Neural cell (in vitro differentiated cells): Measurements from ENCODE around the gene DOK6. TPM values are rescaled to one million over a fixed set of nuclear protein-coding genes. Genes with fewer than 3 reads are reported as not detected.

Experiments used
- H2AFZ ChIP-seq: fragments of 200-600, 300-800 bp; sonication (generic), shearing (Covaris generic); 2 replicates; pipeline ENCODE4 v1.6.0; 2014; ENCODE audit warnings: low read depth, mild to moderate bottlenecking, antibody characterized with exemption, low read length, moderate library complexity
- H3F3A ChIP-seq: fragments of 200-600 bp; shearing (Covaris generic); 2 replicates; pipeline ENCODE4 v1.6.1; 2016; ENCODE audit warnings: mild to moderate bottlenecking, moderate library complexity, mixed read lengths, antibody characterized with exemption, low read length; ENCODE audit not compliant: insufficient read depth, poor library complexity, severe bottlenecking
- H3K27ac ChIP-seq: fragments of 200-600, 300-800 bp; sonication (generic), shearing (Covaris generic); 2 replicates; pipeline ENCODE4 v1.5.1; 2014; ENCODE audit warnings: mild to moderate bottlenecking, low read length, moderate library complexity
- H3K27me3 ChIP-seq: fragments of 300-800, 200-600 bp; sonication (generic), shearing (Covaris generic); 2 replicates; pipeline ENCODE4 v1.6.0; 2014; ENCODE audit warnings: mild to moderate bottlenecking, low read depth, low read length, moderate library complexity; ENCODE audit not compliant: insufficient read depth
- H3K36me3 ChIP-seq: fragments of 300-800, 200-600 bp; sonication (generic), shearing (Covaris generic); 2 replicates; pipeline ENCODE4 v1.5.1; 2014; ENCODE audit warnings: mild to moderate bottlenecking, antibody characterized with exemption, low read length, moderate library complexity; ENCODE audit not compliant: insufficient read depth
- H3K4me2 ChIP-seq: fragments of 300-800, 200-600 bp; sonication (generic), shearing (Covaris generic); 2 replicates; pipeline ENCODE4 v1.6.0; 2014; ENCODE audit warnings: mild to moderate bottlenecking, low read length
- H3K4me3 ChIP-seq: fragments of 300-800, 200-600 bp; sonication (generic), shearing (Covaris generic); 2 replicates; pipeline ENCODE4 v1.5.1; 2014; ENCODE audit warnings: mild to moderate bottlenecking, low read length, moderate library complexity
- H3K79me2 ChIP-seq: fragments of 200-600 bp; shearing (Covaris generic); replicated peaks from 2 replicates; pipeline ENCODE4 v1.6.0; 2014; ENCODE audit warnings: mild to moderate bottlenecking, low read length, moderate library complexity; ENCODE audit not compliant: insufficient read depth
- H3K9ac ChIP-seq: fragments of 300-800, 200-600 bp; sonication (generic), shearing (Covaris generic); 2 replicates; pipeline ENCODE4 v1.6.1; 2016; ENCODE audit warnings: mild to moderate bottlenecking, low read length, mixed read lengths
- H3K9me2 ChIP-seq: fragments of 200-600 bp; shearing (Covaris generic); 2 replicates; pipeline ENCODE4 v1.6.1; 2016; ENCODE audit warnings: mild to moderate bottlenecking, low read length, mixed read lengths; ENCODE audit not compliant: insufficient read depth
- H3K9me3 ChIP-seq: fragments of 200-600, 300-800 bp; sonication (generic), shearing (Covaris generic); 2 replicates; pipeline ENCODE4 v1.6.1; 2016; ENCODE audit warnings: mild to moderate bottlenecking, mixed run types, low read length, moderate library complexity, mixed read lengths
- H4K20me1 ChIP-seq: fragments of 200-600 bp; shearing (Covaris generic); 2 replicates; pipeline ENCODE4 v1.6.1; 2016; ENCODE audit warnings: mild to moderate bottlenecking, mixed run types; ENCODE audit not compliant: insufficient read depth
- EP300 ChIP-seq: fragments of 450-650 bp; conservative IDR thresholded peaks from 2 replicates; pipeline ENCODE4 v1.6.1; 2014; ENCODE audit warnings: antibody characterized with exemption, mild to moderate bottlenecking, moderate library complexity; ENCODE audit not compliant: poor library complexity, severe bottlenecking
- EZH2 ChIP-seq: fragments of 200-600, 300-800 bp; shearing (Covaris generic), sonication (generic); IDR thresholded peaks from 2 replicates; pipeline ENCODE4 v1.6.1; 2014; ENCODE audit warnings: antibody characterized with exemption, low read length, borderline replicate concordance, mild to moderate bottlenecking; ENCODE audit not compliant: insufficient read depth, poor library complexity, severe bottlenecking
- MXI1 ChIP-seq: fragments of 450-650 bp; conservative IDR thresholded peaks from 2 replicates; pipeline ENCODE4 v1.6.1; 2014; ENCODE audit warnings: antibody characterized with exemption, mild to moderate bottlenecking; ENCODE audit not compliant: poor library complexity, severe bottlenecking
- POLR2AphosphoS5 ChIP-seq: IDR thresholded peaks from 2 replicates; pipeline ENCODE4 v1.6.1; 2012
- RAD21 ChIP-seq: fragments of 450-650 bp; conservative IDR thresholded peaks from 2 replicates; pipeline ENCODE4 v1.6.1; 2014; ENCODE audit warnings: antibody characterized with exemption, mild to moderate bottlenecking, moderate library complexity
- SMC3 ChIP-seq: fragments of 450-650 bp; conservative IDR thresholded peaks from 2 replicates; pipeline ENCODE4 v1.6.1; 2014; ENCODE audit warnings: antibody characterized with exemption, mild to moderate bottlenecking, moderate library complexity; ENCODE audit not compliant: poor library complexity
- TAF1 ChIP-seq: IDR thresholded peaks from 2 replicates; pipeline ENCODE4 v1.6.1; 2012; ENCODE audit warnings: low read depth
- polyA plus RNA-seq: library from polyadenylated mRNA; depleted of rRNA; stranded (reverse); fragments of >200 nt; gene quantifications from 2 replicates; pipeline ENCODE4 v1.2.3, GENCODE V29; 2014
- TF ChIP-seq, protein P1 (sequence below): fragments of 450-650 bp; IDR thresholded peaks from 2 replicates; pipeline ENCODE4 v1.5.1; 2014; ENCODE audit warnings: antibody characterized with exemption, mild to moderate bottlenecking, moderate library complexity; ENCODE audit not compliant: poor library complexity, severe bottlenecking
- TF ChIP-seq, protein P2 (sequence below): IDR thresholded peaks from 2 replicates; pipeline ENCODE4 v1.6.1; 2012; ENCODE audit warnings: borderline replicate concordance

DOK6 gene
- polyA plus RNA-seq, 1 donor from 2014 or later = 9.7 TPM

DNA sequence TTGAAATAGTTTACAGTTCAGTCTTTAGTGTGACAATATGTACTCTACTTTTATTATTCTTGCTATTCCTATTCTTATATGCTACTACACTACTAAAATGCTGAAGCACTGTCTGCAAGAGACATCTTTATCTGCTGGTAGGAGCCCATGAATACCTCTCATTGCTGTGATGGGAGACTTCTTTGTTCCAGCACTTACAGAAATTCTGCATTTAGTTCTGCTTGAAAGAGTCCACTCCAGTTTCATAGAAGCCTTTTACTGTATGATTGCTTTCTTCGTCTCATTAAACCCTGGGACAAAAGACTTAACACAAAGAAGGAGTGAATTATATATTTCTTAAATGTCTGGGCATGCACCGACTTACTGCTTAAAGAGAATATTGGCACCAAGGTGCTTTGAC is 274.3 kb downstream of the DOK6 start:
- Histone ChIP-seq H3K27ac (no peak overlapping the region), H3K4me2 (no peak overlapping the region), H3K79me2 (no peaks in the 10 kb centered on the region), H3K4me3 (no peak overlapping the region), H3K36me3 (no peaks in the 10 kb centered on the region), H3K9ac (no peak overlapping the region), H3K9me3 (no peaks in the 10 kb centered on the region), H3K27me3 (no peaks in the 10 kb centered on the region), H2AFZ (no peak overlapping the region), H4K20me1 (no peaks in the 10 kb centered on the region), H3K9me2 (no peaks in the 10 kb centered on the region), H3F3A (no peaks in the 10 kb centered on the region)
- TF ChIP-seq EP300 (no peak), TAF1 (no peak), MXI1 (no peak), RAD21 (no peak), SMC3 (no peak), EZH2 (no peak), POLR2AphosphoS5 (no peak)
- TF ChIP-seq, protein P1, sequence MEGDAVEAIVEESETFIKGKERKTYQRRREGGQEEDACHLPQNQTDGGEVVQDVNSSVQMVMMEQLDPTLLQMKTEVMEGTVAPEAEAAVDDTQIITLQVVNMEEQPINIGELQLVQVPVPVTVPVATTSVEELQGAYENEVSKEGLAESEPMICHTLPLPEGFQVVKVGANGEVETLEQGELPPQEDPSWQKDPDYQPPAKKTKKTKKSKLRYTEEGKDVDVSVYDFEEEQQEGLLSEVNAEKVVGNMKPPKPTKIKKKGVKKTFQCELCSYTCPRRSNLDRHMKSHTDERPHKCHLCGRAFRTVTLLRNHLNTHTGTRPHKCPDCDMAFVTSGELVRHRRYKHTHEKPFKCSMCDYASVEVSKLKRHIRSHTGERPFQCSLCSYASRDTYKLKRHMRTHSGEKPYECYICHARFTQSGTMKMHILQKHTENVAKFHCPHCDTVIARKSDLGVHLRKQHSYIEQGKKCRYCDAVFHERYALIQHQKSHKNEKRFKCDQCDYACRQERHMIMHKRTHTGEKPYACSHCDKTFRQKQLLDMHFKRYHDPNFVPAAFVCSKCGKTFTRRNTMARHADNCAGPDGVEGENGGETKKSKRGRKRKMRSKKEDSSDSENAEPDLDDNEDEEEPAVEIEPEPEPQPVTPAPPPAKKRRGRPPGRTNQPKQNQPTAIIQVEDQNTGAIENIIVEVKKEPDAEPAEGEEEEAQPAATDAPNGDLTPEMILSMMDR = no peak
- TF ChIP-seq, protein P2, sequence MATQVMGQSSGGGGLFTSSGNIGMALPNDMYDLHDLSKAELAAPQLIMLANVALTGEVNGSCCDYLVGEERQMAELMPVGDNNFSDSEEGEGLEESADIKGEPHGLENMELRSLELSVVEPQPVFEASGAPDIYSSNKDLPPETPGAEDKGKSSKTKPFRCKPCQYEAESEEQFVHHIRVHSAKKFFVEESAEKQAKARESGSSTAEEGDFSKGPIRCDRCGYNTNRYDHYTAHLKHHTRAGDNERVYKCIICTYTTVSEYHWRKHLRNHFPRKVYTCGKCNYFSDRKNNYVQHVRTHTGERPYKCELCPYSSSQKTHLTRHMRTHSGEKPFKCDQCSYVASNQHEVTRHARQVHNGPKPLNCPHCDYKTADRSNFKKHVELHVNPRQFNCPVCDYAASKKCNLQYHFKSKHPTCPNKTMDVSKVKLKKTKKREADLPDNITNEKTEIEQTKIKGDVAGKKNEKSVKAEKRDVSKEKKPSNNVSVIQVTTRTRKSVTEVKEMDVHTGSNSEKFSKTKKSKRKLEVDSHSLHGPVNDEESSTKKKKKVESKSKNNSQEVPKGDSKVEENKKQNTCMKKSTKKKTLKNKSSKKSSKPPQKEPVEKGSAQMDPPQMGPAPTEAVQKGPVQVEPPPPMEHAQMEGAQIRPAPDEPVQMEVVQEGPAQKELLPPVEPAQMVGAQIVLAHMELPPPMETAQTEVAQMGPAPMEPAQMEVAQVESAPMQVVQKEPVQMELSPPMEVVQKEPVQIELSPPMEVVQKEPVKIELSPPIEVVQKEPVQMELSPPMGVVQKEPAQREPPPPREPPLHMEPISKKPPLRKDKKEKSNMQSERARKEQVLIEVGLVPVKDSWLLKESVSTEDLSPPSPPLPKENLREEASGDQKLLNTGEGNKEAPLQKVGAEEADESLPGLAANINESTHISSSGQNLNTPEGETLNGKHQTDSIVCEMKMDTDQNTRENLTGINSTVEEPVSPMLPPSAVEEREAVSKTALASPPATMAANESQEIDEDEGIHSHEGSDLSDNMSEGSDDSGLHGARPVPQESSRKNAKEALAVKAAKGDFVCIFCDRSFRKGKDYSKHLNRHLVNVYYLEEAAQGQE = no peak

DNA sequence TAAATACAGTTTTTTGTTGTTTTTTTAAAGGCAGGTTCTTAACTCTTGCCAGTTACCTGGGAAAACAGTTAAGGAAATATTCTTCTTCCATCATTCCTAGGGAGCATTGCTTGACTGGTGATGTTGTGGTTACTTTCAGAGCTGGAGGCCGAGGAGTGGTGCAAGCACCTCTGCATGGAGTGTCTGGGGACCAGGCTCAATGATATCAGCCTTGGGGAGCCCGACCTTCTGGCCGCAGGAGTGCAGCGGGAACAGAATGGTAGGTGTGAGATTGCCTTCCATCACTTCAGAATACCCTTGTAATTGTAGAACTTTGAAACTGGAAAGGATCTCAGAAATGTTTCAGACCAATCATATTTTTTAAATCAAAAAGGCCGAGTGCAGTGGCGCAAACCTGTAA is 276.9 kb downstream of the DOK6 start:
- Histone ChIP-seq H3F3A (no peaks in the 10 kb centered on the region), H4K20me1 (no peaks in the 10 kb centered on the region), H3K4me3 (no peak overlapping the region), H3K9me2 (no peaks in the 10 kb centered on the region), H3K9me3 (no peaks in the 10 kb centered on the region), H3K9ac (no peak overlapping the region), H3K27ac (no peak overlapping the region), H3K27me3 (no peaks in the 10 kb centered on the region), H3K36me3 (no peaks in the 10 kb centered on the region), H2AFZ (no peak overlapping the region), H3K4me2 (no peak overlapping the region), H3K79me2 (no peaks in the 10 kb centered on the region)
- TF ChIP-seq MXI1 = no peak
- TF ChIP-seq TAF1 = no peak
- no peak for TF ChIP-seq SMC3
- TF ChIP-seq, protein P1 = no peak
- TF ChIP-seq RAD21 = no peak
- TF ChIP-seq EZH2 = no peak
- no peak for TF ChIP-seq POLR2AphosphoS5
- TF ChIP-seq, protein P2 = no peak
- no peak for TF ChIP-seq EP300
